Activated gamma-delta T cell treated with anti-CD3 and anti-CD28 coated beads, Interleukin-2, amount 50 U/mL, for 16 hours (primary cell): Measurements from ENCODE around the gene PSMD14.

Experiments
- DNase-seq: peaks from one replicate; pipeline ENCODE4 v3.0.0-alpha.2; 2020; ENCODE audit warnings: low read depth

The PSMD14 gene

DNA sequence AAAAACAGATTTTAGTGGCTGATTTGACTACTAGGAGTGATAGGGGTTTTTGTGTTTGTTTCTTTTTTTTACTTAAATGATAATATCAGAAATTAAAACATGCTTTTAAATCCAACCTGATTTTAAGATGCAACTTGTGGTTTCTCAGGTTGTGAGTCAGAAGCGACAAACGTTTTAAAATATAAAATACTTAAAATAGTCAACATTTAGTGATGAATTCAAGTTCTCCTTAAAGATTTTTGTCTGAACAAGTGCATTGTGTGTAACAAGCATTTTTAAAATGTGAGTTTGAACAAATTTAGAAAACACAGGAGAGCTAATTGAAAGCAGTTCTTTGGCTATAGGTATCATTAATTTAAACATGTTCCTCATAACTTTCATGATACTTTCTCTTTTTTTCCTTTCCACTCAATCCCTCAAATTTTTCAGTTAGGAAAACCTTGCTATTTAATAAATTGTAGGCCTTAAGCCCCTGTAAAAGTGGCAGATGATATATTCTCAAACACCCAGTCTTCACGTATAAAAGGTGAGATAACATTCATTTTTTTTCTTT is 111.5 kb downstream of the PSMD14 start:
- DNase-seq, result no peak

DNA sequence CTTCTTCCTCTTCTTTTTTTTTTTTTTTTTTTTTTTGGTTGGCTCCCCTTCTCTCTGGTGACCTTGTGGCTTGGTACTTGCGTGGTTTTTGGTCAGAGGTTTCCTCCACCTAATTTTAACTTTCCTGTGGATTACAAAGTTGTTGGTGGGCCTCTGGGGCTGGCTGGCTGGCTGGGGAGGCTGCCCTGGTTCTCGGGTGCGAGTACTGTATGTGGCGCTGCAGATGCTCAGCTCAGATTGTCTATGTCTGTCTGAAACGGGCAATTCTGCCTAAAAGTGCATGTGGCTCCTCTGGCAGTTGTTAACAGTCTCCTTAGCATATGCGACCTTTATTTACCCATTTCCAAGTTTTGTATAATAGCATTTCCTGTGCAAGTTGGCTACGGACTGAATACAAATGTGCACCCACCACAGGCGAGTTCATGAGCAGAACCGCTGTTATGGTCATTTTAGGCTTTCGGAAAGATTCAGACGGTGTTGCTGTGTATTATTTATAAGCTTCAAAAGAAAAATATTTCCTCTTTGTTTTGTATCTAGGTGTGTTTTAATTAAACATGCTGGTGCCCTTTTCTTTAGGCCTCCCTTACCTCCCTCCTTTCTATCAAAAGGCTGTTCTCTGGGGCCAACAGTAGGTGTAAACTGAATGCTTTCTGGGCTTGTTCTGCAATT is 112.3 kb downstream of the PSMD14 start:
- no peak for DNase-seq

DNA sequence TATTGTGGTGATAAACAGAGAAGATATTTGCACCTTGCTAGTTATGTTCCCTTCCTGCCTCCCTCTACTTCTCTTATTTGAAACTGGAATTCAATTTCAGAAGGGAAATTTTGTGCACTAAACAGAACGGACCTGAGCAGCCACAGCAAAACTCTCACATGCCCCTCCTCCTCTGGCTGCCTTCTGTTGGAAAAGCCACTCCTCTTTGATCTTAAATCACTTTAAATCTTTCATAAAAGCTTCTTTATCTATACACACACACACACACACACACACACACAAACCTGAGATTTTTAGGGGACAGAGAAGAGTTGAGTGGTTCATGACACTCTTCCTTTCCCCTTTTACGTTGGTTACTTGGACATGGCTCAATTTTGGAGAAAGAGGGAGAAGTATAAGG is 113.5 kb downstream of the PSMD14 start:
- DNase-seq, result no peak

DNA sequence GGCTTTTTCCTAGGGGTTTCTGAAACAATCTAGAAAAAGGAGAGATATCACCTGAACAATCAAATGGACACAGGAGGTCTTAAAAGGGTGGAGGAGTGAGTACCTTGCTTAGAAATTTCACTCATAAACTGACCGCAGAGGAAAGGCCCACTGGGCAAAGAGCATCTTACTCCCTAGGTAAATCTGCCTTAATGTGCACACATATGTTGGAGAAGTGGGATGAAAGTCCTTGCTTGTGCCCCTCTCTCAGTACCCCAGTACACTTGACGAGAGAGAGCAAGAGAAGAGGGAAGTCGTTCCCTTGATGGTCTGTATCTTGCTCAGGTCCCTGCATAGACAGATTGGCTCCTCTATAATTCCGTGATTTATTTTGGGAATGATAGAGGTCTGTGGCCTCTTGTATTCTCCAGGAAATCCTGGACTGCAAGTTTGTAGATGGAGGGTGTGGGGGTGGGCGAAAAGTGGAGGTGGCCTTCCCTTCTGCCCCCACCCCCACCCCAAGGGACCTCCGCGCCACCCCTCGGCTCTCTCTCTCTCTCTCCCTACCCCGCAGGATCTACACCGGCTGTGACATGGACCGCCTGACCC is 114.7 kb downstream of the PSMD14 start:
- DNase-seq, result no peak

DNA sequence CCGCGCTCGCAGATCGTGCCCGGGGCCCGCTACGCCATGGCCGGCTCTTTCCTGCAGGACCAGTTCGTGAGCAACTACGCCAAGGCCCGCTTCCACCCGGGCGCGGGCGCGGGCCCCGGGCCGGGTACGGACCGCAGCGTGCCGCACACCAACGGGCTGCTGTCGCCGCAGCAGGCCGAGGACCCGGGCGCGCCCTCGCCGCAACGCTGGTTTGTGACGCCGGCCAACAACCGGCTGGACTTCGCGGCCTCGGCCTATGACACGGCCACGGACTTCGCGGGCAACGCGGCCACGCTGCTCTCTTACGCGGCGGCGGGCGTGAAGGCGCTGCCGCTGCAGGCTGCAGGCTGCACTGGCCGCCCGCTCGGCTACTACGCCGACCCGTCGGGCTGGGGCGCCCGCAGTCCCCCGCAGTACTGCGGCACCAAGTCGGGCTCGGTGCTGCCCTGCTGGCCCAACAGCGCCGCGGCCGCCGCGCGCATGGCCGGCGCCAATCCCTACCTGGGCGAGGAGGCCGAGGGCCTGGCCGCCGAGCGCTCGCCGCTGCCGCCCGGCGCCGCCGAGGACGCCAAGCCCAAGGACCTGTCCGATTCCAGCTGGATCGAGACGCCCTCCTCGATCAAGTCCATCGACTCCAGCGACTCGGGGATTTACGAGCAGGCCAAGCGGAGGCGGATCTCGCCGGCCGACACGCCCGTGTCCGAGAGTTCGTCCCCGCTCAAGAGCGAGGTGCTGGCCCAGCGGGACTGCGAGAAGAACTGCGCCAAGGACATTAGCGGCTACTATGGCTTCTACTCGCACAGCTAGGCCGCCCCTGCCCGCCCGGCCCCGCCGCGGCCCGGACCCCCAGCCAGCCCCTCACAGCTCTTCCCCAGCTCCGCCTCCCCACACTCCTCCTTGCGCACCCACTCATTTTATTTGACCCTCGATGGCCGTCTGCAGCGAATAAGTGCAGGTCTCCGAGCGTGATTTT is 115.5 kb downstream of the PSMD14 start:
- DNase-seq, result no peak

DNA sequence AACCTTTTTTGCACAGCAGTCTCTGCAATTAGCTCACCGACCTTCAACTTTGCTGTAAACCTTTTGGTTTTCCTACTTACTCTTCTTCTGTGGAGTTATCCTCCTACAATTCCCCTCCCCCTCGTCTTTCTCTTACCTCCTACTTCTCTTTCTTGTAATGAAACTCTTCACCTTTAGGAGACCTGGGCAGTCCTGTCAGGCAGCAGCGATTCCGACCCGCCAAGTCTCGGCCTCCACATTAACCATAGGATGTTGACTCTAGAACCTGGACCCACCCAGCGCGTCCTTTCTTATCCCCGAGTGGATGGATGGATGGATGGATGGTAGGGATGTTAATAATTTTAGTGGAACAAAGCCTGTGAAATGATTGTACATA is 116.2 kb downstream of the PSMD14 start:
- no peak for DNase-seq

DNA sequence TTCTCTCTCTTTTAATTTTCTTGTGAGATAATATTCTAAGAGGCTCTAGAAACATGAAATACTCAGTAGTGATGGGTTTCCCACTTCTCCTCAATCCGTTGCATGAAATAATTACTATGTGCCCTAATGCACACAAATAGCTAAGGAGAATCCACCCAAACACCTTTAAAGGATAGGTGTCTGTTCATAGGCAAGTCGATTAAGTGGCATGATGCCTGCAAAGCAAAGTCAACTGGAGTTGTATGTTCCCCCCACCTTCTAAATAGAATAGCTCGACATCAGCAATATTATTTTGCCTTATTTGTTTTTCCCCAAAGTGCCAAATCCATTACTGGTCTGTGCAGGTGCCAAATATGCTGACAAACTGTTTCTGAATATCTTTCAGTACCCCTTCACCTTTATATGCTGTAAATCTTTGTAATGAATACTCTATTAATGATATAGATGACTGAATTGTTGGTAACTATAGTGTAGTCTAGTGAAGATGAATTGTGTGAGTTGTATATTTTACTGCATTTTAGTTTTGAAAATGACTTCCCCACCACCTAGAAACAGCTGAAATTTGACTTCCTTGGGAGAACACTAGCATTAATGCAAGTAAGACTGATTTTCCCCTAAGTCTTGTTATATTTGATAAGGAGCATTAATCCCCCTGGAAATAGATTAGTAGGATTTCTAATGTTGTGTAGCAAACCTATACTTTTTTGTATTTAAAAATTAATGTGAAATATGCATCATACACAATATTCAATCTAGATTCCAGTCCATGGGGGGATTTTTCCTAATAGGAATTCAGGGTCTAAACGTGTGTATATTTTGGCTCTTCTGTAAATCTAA is 116.9 kb downstream of the PSMD14 start:
- DNase-seq, result no peak

DNA sequence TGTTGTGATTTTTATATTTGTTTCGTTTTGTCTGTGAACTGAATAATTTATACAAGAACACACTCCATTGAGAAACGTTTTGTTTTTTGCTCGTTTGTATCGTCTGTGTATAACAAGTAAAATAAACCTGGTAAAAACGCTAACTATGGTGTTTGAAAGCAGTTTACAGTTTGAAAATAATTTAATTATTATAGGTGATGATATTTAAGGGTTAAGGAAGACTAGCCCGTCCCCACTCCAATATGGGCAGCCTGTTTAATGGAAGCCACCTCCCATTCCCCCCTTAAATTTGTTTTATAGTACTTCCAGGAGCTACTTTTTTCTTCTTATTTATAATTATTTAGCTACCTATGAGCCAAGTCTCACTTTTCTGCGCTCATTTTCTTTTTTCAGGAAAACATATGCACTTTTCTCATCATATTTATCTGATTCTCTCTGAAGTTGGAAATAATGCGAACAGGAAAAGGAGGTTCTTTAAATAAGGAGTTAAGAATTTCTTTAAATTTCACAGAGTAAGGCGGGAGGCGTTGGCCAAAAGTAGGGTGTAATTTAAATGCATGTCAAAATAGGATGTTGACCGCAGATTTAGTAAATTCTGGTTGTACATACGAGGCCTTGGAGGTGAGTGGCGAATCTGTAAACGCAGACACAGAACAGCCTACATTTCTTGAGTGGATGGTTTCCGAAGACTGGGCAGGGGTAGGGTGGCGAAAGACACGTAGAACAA is 117.7 kb downstream of the PSMD14 start:
- DNase-seq, result no peak

DNA sequence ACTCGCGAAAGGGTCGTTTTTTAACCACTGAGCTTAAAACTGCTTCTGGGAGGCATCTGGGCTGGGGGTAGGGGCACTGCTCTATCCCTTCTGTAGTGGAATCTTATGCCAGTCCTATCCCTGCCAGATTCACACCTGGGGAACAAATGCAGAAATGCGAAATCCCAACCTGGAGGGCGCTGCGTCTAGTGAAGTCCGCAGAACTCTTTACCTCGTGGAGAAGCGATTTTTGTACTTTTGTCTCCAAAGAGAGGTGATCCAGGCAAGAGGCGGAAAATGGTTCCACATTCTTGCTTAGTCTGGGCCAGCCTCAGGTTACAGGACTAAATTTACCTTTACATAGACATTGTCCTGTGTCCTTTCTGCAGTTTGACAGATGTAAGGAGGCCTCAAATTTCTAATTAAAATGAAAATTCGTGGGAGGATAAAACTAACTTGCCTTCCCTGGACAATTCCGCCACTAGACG is 118.3 kb downstream of the PSMD14 start:
- DNase-seq, result no peak

DNA sequence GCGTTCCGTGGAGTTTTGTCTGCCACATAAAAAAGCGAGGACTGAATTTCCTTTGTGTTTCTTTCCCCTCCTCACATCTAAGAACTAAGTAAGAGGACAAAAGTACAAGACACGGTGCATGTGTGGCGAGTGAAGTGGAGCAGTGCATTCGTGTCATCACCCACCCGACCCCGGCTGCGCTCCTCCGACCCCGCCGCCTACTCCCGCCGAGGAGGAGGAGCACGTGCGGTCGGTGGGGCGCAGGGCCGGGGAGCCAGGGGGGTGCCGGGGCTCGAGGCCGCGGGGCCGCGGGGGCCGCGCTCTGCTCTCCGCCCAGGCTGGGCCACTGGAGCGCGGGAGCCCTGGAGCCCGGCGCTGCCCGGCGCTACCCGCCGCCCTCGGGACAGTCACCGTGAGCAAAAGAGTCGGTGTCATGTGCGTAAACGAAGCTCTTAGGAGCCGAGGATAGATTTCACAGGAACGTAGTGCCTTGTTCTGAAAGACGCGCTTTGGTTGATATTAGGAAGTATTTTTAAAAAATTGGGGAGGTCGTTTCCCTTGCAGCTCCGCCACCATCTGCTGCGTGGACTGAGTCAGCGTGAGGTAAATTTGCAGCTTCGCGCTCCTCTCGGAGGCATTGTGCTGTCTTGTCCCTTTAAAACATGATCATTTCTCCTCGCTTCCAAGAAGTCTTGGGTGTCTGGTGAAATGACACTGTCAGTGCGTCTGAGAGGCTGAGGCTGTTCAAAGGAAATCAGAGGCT is 118.9 kb downstream of the PSMD14 start:
- no peak for DNase-seq

DNA sequence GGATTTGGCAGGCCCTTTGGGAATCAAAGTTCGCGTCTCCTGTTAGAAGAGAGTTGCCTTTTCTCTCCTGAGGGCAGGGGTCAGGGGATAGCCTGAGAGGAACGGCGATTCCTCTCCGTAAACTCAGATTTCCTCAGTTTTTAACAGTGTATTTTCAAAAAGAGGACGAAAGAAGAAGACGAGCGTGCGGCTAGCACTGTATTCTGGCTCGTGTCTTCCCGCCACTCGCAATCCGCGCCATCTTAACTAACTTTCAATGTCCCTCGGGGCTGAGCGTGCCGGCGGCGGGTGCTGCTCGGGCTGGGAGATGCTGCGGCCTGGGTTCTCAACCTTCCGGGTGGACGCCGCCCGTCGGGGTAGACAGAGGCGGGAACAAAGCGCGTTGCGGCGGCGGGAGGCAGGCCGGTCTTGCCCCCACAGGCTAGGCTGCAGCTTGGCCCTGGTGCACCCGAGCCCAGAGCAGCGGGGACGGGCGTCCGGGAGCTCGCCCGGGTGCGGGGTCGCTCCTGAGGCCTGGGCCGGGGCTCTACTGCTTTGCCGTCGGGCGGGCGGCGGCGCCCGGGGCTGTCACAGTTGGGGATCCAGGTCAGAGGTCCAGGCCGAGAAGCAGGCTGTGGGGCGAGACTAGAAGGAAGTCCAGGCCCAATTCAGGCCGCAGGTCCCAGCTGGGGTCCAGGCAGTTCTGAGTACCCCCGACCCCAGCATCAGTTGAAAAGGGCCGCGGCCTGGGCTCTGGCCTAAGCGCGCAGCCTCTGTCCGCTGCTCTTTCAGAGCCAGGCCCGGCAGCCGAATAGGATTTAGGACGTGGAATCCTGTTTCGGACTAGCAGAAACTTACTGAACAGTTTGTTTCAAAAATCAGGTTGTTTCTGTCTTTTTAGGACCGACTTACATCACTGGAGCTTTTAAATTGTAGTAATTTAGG is 119.7 kb downstream of the PSMD14 start:
- DNase-seq, result no peak

DNA sequence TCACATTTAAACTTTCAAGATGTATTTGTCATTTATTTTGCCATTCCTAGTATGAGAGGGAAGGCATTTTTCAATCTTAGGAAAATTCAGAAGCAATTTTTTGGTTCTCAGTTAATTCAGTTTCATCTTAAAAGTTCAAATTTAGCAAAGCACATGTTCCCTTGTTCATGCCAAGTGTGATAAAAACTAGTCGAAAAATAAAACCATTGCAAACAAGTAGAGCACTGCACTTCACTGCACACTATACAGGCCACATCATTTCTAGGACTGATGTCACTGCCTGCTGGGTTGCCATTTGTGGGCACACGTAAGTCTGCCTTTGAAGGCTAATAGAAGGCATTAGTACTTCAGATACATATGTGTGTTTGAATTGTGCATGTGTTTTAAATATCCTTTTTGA is 122.2 kb downstream of the PSMD14 start:
- DNase-seq, result no peak

DNA sequence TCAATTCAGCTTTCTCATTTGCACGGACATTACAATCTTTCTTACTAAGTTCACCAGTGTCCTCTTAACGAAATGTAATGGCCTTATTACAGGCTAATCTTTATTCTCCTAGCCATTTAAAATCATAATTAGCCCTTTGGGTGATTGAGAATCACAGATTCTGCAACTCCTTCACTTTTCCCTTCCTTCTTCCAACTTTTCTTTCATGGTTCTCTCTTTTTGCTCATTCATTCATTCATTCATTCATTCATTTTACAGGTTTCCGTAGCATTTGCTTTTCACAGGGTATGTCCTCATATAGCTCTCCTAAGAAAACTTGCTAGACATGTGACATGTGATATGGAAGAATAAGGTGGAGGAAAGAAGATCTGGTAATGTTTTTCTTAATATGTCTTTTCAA is 123.9 kb downstream of the PSMD14 start:
- no peak for DNase-seq

DNA sequence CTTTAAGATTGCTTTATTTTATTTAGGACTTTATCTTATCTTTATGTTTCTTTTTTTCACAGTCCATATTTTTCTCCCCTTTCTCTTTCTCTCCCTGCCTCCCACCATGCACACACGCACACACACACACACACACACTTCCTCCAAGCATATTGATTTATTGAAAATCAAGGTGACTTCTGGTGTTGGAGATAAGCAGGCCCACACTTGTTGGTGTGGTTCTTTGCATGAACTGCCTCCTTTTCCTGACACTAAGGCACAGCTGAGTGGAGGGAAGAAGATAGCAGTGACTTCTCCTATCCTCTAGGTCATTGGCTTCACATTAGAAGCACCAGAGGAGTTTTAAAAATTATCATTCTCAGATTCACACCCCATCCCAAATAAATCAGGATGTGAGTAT is 125.9 kb downstream of the PSMD14 start:
- no peak for DNase-seq

DNA sequence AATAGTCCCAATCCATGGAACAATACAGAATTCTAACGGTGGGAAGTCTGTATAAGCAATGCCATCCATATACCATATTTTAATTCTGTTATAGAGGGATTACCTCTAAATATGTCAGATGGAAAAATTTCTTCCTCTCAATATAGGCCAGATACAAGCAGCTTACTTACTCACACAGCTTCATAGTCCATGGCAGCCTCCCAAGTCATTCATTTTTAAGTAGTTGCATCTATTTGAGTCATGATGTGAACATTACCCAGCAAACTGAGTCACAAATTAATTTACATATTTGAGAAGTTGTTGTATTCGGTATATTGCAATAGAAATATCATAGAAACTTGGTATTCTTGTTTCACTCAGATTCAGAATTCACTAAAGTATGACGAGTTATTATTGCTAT is 128.2 kb downstream of the PSMD14 start:
- no peak for DNase-seq

DNA sequence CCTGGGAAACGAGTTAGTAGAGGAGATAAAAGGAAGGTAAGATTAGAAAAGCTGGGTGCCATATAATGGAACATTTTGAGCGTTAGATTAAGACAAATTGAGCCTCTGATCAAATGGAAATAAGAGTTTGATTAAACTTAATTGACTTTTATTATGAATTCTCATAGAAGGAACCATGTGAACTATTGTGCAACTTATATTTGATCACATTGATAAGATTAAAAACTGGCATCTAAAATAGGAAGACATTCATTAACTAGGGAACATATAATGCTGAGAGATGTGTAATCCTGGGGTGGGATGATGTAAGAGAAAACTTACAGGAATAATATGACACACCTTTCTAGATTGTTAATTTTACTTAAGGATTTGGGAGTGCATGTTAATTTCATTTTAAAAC is 130.4 kb downstream of the PSMD14 start:
- no peak for DNase-seq

DNA sequence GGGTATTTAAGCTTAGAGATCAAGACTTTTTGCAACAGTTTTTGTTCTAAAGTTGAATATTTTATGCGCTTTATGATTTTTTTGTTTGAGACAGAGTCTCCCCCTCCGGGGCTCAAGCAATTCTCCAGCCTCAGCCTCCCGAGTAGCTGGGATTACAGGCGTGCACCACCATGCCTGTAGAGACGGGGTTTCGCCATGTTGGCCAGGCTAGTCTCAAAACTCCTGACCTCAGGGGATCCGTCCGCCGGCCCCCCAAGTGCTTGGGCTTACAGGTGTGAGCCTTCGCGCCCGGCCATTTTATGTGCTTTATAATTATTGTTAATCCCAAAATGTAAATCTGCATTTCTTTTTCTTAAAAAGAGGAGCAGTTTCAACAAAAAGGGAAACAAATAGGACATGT is 136.9 kb downstream of the PSMD14 start:
- DNase-seq, result no peak

DNA sequence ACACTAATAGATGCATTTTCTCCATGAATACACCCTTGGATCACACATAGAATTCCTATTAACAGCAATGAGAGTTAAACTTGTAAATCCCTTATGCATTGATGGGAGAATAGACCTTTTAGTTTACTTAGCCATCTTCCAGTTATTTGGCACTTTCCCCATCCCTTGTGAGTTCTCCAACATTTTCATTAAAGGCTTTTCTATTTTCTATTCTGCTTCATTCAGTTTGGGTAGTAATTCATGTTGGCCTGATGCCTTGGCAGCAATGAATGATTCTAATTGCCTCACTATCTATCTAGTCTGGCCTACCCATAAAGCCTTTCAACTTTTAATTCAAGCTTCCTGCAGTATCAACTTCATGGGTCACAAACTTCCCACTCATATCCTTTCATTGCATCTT is 140.2 kb downstream of the PSMD14 start:
- DNase-seq, result no peak
